WTC11 (cell line): ENCODE results near the gene ZNF689.

Source experiments
- ZBTB21 ChIP-seq: sonication (generic); formaldehyde crosslinking; IDR thresholded peaks from 2 replicates; pipeline ENCODE4 v1.8.1; 2023; ENCODE audit warnings: mild to moderate bottlenecking, missing genetic modification reagents, borderline replicate concordance
- TF ChIP-seq, protein P1 (sequence below): fragments of 200-600 bp; IDR thresholded peaks from 2 replicates; pipeline ENCODE4 v1.8.0; 2022; ENCODE audit warnings: antibody characterized with exemption

DNA sequence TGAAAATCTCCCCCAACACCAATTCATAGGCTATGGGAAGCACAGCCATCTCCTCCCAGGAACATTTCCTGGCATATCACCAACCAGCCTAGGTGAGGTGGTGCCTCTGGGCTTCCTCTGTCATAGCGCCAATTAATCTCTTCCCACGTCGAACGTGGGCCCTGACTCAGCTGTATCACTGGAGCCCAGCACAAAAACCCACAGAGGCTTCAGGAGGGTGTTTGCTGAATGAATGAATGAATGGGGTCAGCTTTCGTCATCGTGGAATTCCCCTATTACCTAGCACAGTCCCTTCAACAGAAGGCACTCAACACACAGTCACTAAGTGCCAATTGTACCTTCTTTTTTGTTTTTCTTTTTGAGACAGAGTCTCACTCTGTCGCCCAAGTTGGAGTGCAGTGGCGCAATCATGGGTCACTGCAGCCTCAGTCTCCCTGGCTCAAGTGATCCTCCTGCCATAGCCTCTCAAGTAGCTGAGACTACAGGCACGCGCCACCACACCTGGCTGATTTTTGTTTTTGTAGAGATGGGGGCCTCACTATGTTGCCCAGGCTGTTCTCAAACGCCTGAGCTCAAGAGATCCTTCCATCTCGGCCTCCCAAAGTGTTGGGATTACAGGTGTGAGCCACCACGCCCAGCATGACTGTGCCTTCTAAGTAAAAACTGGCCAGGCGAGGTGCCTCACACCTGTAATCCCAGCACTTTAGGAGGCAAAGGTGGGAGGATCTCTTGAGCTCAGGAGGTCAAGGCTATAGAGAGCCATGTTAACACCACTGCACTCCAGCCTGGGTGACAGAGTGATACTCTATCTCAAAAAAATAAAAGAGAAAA, 42.8 kb downstream of the ZNF689 start:
- TF ChIP-seq, protein P1, sequence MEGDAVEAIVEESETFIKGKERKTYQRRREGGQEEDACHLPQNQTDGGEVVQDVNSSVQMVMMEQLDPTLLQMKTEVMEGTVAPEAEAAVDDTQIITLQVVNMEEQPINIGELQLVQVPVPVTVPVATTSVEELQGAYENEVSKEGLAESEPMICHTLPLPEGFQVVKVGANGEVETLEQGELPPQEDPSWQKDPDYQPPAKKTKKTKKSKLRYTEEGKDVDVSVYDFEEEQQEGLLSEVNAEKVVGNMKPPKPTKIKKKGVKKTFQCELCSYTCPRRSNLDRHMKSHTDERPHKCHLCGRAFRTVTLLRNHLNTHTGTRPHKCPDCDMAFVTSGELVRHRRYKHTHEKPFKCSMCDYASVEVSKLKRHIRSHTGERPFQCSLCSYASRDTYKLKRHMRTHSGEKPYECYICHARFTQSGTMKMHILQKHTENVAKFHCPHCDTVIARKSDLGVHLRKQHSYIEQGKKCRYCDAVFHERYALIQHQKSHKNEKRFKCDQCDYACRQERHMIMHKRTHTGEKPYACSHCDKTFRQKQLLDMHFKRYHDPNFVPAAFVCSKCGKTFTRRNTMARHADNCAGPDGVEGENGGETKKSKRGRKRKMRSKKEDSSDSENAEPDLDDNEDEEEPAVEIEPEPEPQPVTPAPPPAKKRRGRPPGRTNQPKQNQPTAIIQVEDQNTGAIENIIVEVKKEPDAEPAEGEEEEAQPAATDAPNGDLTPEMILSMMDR = no peak
- TF ChIP-seq ZBTB21 (CRISPR knock-in tag) = no peak
